RCC 7860 (cell line): ENCODE data around the gene TMEM271.
"Not testable (repeated sequence)": the region's sequence is repeated elsewhere in the genome, so short reads cannot be mapped to it uniquely, and the experiment has no call there.

ENCODE experiments used
- DNase-seq: peaks from one replicate; pipeline ENCODE4 v3.0.0-alpha.2; 2015; ENCODE audit warnings: low spot score
- FAIRE-seq: peaks from 2 replicates; lab custom pipeline; 2012; peaks lifted over from hg19 to GRCh38; lab: Jason Lieb, UNC

Gene TMEM271

GRCh38 chr4:610411-611261 lies 34.5 kb upstream of the TMEM271 start:
- FAIRE-seq: no peak
- DNase-seq: no peak

GRCh38 chr4:609400-610050 lies 33.4 kb upstream of the TMEM271 start:
- FAIRE-seq (no peak), DNase-seq (no peak)

GRCh38 chr4:608236-608635 lies 32.1 kb upstream of the TMEM271 start:
- FAIRE-seq (no peak), DNase-seq (no peak)

- FAIRE-seq: no peak
- DNase-seq: no peak
Measured at GRCh38 chr4:605702-606425, 29.8 kb upstream of the TMEM271 start.

- DNase-seq (no peak), FAIRE-seq (no peak)
Measured at GRCh38 chr4:604131-604530, 28.0 kb upstream of the TMEM271 start.

- FAIRE-seq (no peak), DNase-seq (peak; percentile 16)
Measured at GRCh38 chr4:602559-602942, 26.5 kb upstream of the TMEM271 start.

- FAIRE-seq (no peak), DNase-seq (no peak)
Measured at GRCh38 chr4:601612-602558, 25.8 kb upstream of the TMEM271 start.

GRCh38 chr4:600850-601515 lies 24.9 kb upstream of the TMEM271 start:
- FAIRE-seq (no peak), DNase-seq (no peak)

- FAIRE-seq (no peak), DNase-seq (no peak)
Measured at GRCh38 chr4:600166-600565, 24.1 kb upstream of the TMEM271 start.

- no peak for DNase-seq
- no peak for FAIRE-seq
Measured at GRCh38 chr4:598925-599324, 22.8 kb upstream of the TMEM271 start.

- no peak for FAIRE-seq
- DNase-seq: no peak
Measured at GRCh38 chr4:592825-593520, 16.9 kb upstream of the TMEM271 start.

GRCh38 chr4:592178-592577 lies 16.1 kb upstream of the TMEM271 start:
- not testable (repeated sequence) for FAIRE-seq

GRCh38 chr4:590313-590841 lies 14.3 kb upstream of the TMEM271 start:
- FAIRE-seq (no peak), DNase-seq (no peak)

More at GRCh38 chr4:592178-592577, 16.1 kb upstream of the TMEM271 start:
- not testable (repeated sequence) for DNase-seq

GRCh38 chr4:589219-589963 lies 13.3 kb upstream of the TMEM271 start:
- FAIRE-seq: no peak

GRCh38 chr4:588351-588849 lies 12.3 kb upstream of the TMEM271 start:
- FAIRE-seq: no peak
- DNase-seq: no peak

More at GRCh38 chr4:589219-589963, 13.3 kb upstream of the TMEM271 start:
- DNase-seq: no peak

GRCh38 chr4:587671-588350 lies 11.7 kb upstream of the TMEM271 start:
- FAIRE-seq: no peak
- DNase-seq: no peak

- FAIRE-seq: no peak
- DNase-seq: no peak
Measured at GRCh38 chr4:583820-584219, 7.7 kb upstream of the TMEM271 start.
